Upper lobe of left lung (tissue), 6 donors: ENCODE results near the gene OLA1. TPM values are rescaled to one million over a fixed set of nuclear protein-coding genes. Genes with fewer than 3 reads are reported as not detected.

Experiments used
- ATAC-seq, 2 donors: fragments of 200-7000 bp; cut with Tn5 transposase; one replicate each; pipeline ENCODE4 v1.9.1; 2022; ENCODE audit warnings: mild to moderate bottlenecking in 2 of 2, moderate library complexity in 2 of 2; ENCODE audit not compliant: low FRiP score in 2 of 2
- DNase-seq, 2 donors: peaks; one replicate each; pipeline ENCODE4 v3.0.0-alpha.2; 2019 to 2020
- H3K27ac ChIP-seq, 4 donors: fragments of 200-600 bp; sonication (generic); one replicate each; pipeline ENCODE4 v1.5.1; 2016 to 2019
- H3K27me3 ChIP-seq, 4 donors: fragments of 200-600 bp; sonication (generic); one replicate each; pipeline ENCODE4 v1.5.1; 2017 to 2019
- H3K36me3 ChIP-seq, 4 donors: fragments of 200-600 bp; sonication (generic); one replicate each; pipeline ENCODE4 v1.5.1; 2016 to 2019
- H3K4me1 ChIP-seq, 4 donors: fragments of 200-600 bp; sonication (generic); one replicate each; pipeline ENCODE4 v1.5.1; 2018 to 2019
- H3K4me3 ChIP-seq, 4 donors: fragments of 200-600 bp; sonication (generic); one replicate each; pipeline ENCODE4 v1.5.1; 2017 to 2019; ENCODE audit warnings: mild to moderate bottlenecking in 2 of 4, moderate library complexity in 1 of 4
- H3K9me3 ChIP-seq, 4 donors: fragments of 200-600 bp; sonication (generic); one replicate each; pipeline ENCODE4 v1.5.1; 2018 to 2019
- EP300 ChIP-seq, 4 donors: sonication (generic); formaldehyde crosslinking; IDR thresholded peaks; one replicate each; pipeline ENCODE4 v1.5.1; 2017; ENCODE audit warnings: antibody characterized with exemption in 4 of 4, control low read depth in 2 of 4
- POLR2A ChIP-seq, 4 donors: fragments of 450-650 bp; IDR thresholded peaks; one replicate each; pipeline ENCODE4 v1.5.1; 2016 to 2017; ENCODE audit warnings: antibody characterized with exemption in 4 of 4, mild to moderate bottlenecking in 2 of 4
- POLR2AphosphoS5 ChIP-seq, 2 donors: sonication (generic); formaldehyde crosslinking; IDR thresholded peaks; one replicate each; pipeline ENCODE4 v1.5.1; 2017; ENCODE audit warnings: antibody characterized with exemption in 2 of 2
- WGBS, 2 donors: methylation state at CpG; one replicate each; pipeline ENCODE4 v1.1.5; 2017 to 2018; 5-methylcytosine and 5-hydroxymethylcytosine counted together
- total RNA-seq, 6 donors: library from RNA; depleted of rRNA in 4 of 6; stranded (reverse); fragments of >200 nt in 4 of 6; gene quantifications; one replicate each; pipeline versions ENCODE4 v1.1.0 to v1.2.1, GENCODE V29; 2016 to 2021
- TF ChIP-seq, protein P1 (sequence below), 6 experiments: fragments of 450-650 bp in 4 of 6; fragments of 200-600 bp in 2 of 6; sonication (generic) in 2 of 6; IDR thresholded peaks; one replicate each; pipeline ENCODE4 v1.5.1; 2016 to 2019; ENCODE audit warnings: antibody characterized with exemption in 6 of 6
- donor health status: DM: no; HTN: no; CAD: no; lungs with moderate emphysema.
- donor health status: DM: no; HTN: yes; CAD: no; lungs with severe emphysema.

OLA1 gene
- total RNA-seq, 6 donors from 2014 or later, result 16.5 to 52.2 (median 42.0) TPM

DNA sequence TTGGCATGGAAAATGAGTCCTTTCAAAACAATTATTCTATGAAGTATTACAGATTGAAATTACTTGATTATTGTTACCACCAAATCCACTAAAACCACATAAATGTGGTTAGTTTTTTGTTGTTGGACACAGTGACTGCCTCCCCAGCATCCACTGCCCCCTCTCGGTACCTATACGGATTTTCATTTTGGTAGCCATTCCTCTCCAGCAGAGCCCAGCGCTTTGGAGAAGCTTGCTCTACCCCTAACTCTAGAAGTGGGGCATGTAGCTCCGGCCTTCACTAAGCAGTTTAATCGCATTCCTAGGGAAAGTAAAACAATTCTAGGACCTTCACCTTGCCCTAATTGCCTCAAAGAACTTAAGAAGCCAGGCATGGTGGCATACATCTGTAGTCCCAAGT is 24.2 kb downstream of the OLA1 start:
- no peaks in the 10 kb centered on the region for H3K4me1 ChIP-seq
- no peak overlapping the region for H3K27ac ChIP-seq
- DNase-seq, result no peak
- H3K4me3 ChIP-seq, result no peak overlapping the region
- H3K27me3 ChIP-seq, result no peaks in the 10 kb centered on the region
- peaks cover 0 to 36% (median 3%) of the 10 kb centered on the region in 4 donors for H3K36me3 ChIP-seq
- H3K9me3 ChIP-seq, result no peaks in the 10 kb centered on the region
- no peak for ATAC-seq
- WGBS, 2 donors, result 78 to 97% methylated on average over 5 of the region's 5 CpGs
- TF ChIP-seq, protein P1, sequence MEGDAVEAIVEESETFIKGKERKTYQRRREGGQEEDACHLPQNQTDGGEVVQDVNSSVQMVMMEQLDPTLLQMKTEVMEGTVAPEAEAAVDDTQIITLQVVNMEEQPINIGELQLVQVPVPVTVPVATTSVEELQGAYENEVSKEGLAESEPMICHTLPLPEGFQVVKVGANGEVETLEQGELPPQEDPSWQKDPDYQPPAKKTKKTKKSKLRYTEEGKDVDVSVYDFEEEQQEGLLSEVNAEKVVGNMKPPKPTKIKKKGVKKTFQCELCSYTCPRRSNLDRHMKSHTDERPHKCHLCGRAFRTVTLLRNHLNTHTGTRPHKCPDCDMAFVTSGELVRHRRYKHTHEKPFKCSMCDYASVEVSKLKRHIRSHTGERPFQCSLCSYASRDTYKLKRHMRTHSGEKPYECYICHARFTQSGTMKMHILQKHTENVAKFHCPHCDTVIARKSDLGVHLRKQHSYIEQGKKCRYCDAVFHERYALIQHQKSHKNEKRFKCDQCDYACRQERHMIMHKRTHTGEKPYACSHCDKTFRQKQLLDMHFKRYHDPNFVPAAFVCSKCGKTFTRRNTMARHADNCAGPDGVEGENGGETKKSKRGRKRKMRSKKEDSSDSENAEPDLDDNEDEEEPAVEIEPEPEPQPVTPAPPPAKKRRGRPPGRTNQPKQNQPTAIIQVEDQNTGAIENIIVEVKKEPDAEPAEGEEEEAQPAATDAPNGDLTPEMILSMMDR (IDR thresholded peaks at IDR 0.05), result no peak
- TF ChIP-seq POLR2AphosphoS5 (IDR thresholded peaks at IDR 0.05), result no peak
- no peak for TF ChIP-seq EP300 (IDR thresholded peaks at IDR 0.05)
- no peak for TF ChIP-seq POLR2A (IDR thresholded peaks at IDR 0.05)

DNA sequence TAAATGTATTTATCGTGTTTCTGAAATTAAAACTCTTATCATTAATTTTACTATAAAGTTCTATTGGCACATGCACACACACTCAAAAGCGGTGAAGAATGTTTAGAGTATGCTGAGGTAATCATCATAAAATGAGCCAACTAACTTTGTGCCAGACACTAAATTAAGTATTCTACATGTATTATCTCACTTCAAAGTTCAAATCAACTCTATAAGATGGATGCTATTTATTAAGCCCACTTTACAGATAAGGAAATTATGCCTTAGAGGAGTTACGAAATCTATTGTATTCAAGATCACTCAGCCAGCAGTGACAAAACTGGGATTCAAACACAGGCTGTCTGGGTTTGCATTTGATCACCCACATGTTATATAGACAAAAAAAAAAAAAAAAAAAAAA is 24.9 kb downstream of the OLA1 start:
- TF ChIP-seq POLR2A (IDR thresholded peaks at IDR 0.05), result no peak
- TF ChIP-seq, protein P1 (IDR thresholded peaks at IDR 0.05), result no peak
- 87% methylated on average over 3 of the region's 3 CpGs for WGBS, 2 donors
- no peaks in the 10 kb centered on the region for H3K4me1 ChIP-seq
- H3K36me3 ChIP-seq, result peaks cover 0 to 33% (median 3%) of the 10 kb centered on the region in 4 donors
- H3K4me3 ChIP-seq, result no peak overlapping the region
- no peaks in the 10 kb centered on the region for H3K9me3 ChIP-seq
- ATAC-seq (no peak), DNase-seq (no peak)
- H3K27me3 ChIP-seq, result no peaks in the 10 kb centered on the region
- no peak overlapping the region for H3K27ac ChIP-seq

DNA sequence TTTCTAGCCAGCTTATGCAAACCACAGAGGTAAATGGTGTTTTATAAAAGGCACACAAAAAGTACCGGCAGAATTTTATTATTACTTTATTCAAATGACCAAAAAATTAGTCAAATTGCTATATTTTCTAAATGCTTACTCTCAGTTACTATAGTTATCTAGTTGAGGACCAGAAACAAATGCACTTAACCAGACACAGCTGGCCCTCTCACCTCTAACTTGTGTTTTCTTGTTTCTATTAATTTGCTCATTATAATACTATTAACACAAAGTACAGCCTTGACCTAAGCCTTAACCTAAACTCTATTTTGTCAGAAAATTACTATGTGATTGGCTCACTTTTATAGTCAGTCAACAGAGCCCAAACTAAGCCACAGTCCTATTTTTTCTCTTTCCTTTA is 26.2 kb downstream of the OLA1 start:
- Histone ChIP-seq H3K4me1 (no peaks in the 10 kb centered on the region), H3K9me3 (no peaks in the 10 kb centered on the region), H3K36me3 (peaks cover 0 to 27% (median 3%) of the 10 kb centered on the region in 4 donors), H3K4me3 (no peak overlapping the region), H3K27ac (no peak overlapping the region), H3K27me3 (no peaks in the 10 kb centered on the region)
- WGBS, 2 donors, result 95 to 100% methylated on average over 1 of the region's 1 CpG
- ATAC-seq (no peak), DNase-seq (no peak)
- TF ChIP-seq EP300 (IDR thresholded peaks at IDR 0.05) (no peak), POLR2AphosphoS5 (IDR thresholded peaks at IDR 0.05) (no peak), POLR2A (IDR thresholded peaks at IDR 0.05) (no peak)
- TF ChIP-seq, protein P1 (IDR thresholded peaks at IDR 0.05), result no peak

DNA sequence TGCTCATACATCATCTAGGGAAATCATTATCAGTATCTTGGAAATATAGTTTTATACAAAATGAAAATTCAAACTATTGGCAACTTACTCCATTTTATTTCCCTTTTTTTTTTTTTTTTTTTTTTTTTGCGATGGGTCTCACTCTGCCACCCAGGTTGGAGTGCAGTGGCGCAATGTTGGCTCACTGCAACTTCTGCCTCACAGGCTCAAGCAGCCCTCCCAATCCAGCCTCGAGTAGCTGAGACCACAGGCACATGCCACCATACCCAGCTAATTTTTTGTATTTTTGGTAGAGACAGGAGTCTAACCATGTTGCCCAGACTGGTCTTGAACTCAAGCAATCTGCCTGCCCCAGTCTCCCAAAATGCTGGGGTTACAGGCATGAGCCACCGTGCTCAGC is 29.0 kb downstream of the OLA1 start:
- no peak overlapping the region for H3K4me3 ChIP-seq
- DNase-seq (no peak), ATAC-seq (no peak)
- no peaks in the 10 kb centered on the region for H3K9me3 ChIP-seq
- no peaks in the 10 kb centered on the region for H3K27me3 ChIP-seq
- no peak overlapping the region for H3K27ac ChIP-seq
- H3K4me1 ChIP-seq, result no peaks in the 10 kb centered on the region
- 85 to 93% methylated on average over 4 of the region's 4 CpGs for WGBS, 2 donors
- TF ChIP-seq EP300 (IDR thresholded peaks at IDR 0.05) (no peak), POLR2AphosphoS5 (IDR thresholded peaks at IDR 0.05) (no peak), POLR2A (IDR thresholded peaks at IDR 0.05) (no peak)
- TF ChIP-seq, protein P1 (IDR thresholded peaks at IDR 0.05), result no peak
- H3K36me3 ChIP-seq, result peaks cover 0 to 18% (median 0%) of the 10 kb centered on the region in 4 donors

DNA sequence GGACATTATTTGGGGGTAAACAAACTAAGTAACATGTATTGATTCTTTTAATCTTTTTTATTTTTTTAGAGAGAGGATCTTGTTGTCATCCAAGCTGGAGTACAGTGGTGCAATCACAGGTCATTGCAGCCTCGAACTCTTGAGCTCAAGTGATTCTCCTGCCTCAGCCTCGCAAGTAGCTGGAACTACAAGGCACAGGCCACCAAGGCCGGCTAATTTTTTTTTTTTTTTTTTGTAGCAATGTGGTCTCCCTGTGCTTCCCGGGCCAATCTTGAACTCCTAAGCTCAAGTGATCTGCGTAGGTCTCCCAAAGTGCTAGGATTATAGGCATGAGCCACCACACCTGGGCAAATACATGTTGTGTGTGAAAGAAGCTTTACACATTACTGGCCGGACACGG is 29.6 kb downstream of the OLA1 start:
- ATAC-seq, result no peak
- WGBS, 2 donors, result 90 to 93% methylated on average over 7 of the region's 7 CpGs
- TF ChIP-seq POLR2A (IDR thresholded peaks at IDR 0.05) (no peak), POLR2AphosphoS5 (IDR thresholded peaks at IDR 0.05) (no peak), EP300 (IDR thresholded peaks at IDR 0.05) (no peak)
- TF ChIP-seq, protein P1 (IDR thresholded peaks at IDR 0.05), result no peak

More for the DNA sequence above, 29.6 kb downstream of the OLA1 start:
- H3K27me3 ChIP-seq, result no peaks in the 10 kb centered on the region
- DNase-seq, result no peak
- no peak overlapping the region for H3K27ac ChIP-seq
- H3K4me3 ChIP-seq, result no peak overlapping the region
- no peaks in the 10 kb centered on the region for H3K9me3 ChIP-seq
- H3K36me3 ChIP-seq, result peaks cover 0 to 18% (median 0%) of the 10 kb centered on the region in 4 donors
- no peaks in the 10 kb centered on the region for H3K4me1 ChIP-seq
